ENCODE results near the gene PAK5.

GRCh38 chr20:9496155-9496554, 342.7 kb downstream of the PAK5 start:
- TF ChIP-seq, protein P1, sequence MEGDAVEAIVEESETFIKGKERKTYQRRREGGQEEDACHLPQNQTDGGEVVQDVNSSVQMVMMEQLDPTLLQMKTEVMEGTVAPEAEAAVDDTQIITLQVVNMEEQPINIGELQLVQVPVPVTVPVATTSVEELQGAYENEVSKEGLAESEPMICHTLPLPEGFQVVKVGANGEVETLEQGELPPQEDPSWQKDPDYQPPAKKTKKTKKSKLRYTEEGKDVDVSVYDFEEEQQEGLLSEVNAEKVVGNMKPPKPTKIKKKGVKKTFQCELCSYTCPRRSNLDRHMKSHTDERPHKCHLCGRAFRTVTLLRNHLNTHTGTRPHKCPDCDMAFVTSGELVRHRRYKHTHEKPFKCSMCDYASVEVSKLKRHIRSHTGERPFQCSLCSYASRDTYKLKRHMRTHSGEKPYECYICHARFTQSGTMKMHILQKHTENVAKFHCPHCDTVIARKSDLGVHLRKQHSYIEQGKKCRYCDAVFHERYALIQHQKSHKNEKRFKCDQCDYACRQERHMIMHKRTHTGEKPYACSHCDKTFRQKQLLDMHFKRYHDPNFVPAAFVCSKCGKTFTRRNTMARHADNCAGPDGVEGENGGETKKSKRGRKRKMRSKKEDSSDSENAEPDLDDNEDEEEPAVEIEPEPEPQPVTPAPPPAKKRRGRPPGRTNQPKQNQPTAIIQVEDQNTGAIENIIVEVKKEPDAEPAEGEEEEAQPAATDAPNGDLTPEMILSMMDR (IDR thresholded peaks at IDR 0.05; ENCODE audit: insufficient read depth, low read depth, low read length) = no peak
- TF ChIP-seq EZH2 (IDR thresholded peaks at IDR 0.05; ENCODE audit: insufficient read depth, low read length) = no peak
